MCF 10A (cell line): ENCODE measurements around the gene PALLD. TPM values are rescaled to one million over a fixed set of nuclear protein-coding genes. Genes with fewer than 3 reads are reported as not detected.

Source experiments
- BruUV-seq: library from RNA; stranded (reverse); fragments of 400-500 nt; replicated peaks from 2 replicates; lab custom pipeline; 2021; lab: Mats Ljungman, UMichigan
- CTCF ChIA-PET: fragments of 300-600 bp; sonication (Branson Sonifier 250); formaldehyde crosslinking; extraction: SDS; loops from one replicate; lab custom pipeline; 2021; ENCODE audit warnings: antibody characterized with exemption, inconsistent platforms; lab: Yijun Ruan, JAX
- POLR2A ChIA-PET: fragments of 300-600, 350-650 bp; sonication (Branson Sonifier 250); formaldehyde crosslinking; extraction: SDS; loops from one replicate; lab custom pipeline; 2020; ENCODE audit warnings: antibody characterized with exemption, inconsistent platforms; lab: Yijun Ruan, JAX
- DNase-seq: peaks from one replicate; pipeline ENCODE4 v3.0.0-alpha.2; 2018; ENCODE audit not compliant: unreplicated experiment
- H3K27ac Mint-ChIP-seq: one replicate; pipeline ENCODE4 v1.8.0; 2022; ENCODE audit warnings: mild to moderate bottlenecking, low read depth, mixed read lengths; ENCODE audit not compliant: unreplicated experiment
- H3K27me3 Mint-ChIP-seq: one replicate; pipeline ENCODE4 v1.8.0; 2022; ENCODE audit warnings: mixed read lengths; ENCODE audit not compliant: insufficient read depth, unreplicated experiment
- H3K36me3 Mint-ChIP-seq: one replicate; pipeline ENCODE4 v1.8.0; 2022; ENCODE audit warnings: mild to moderate bottlenecking, moderate library complexity, mixed read lengths; ENCODE audit not compliant: insufficient read depth, unreplicated experiment
- H3K4me1 Mint-ChIP-seq: one replicate; pipeline ENCODE4 v1.8.0; 2022; ENCODE audit warnings: mixed read lengths; ENCODE audit not compliant: insufficient read depth, unreplicated experiment
- H3K4me3 Mint-ChIP-seq: one replicate; pipeline ENCODE4 v1.8.0; 2022; ENCODE audit warnings: mild to moderate bottlenecking, moderate library complexity, mixed read lengths; ENCODE audit not compliant: unreplicated experiment
- H3K9me3 Mint-ChIP-seq: one replicate; pipeline ENCODE4 v1.8.0; 2022; ENCODE audit warnings: mixed read lengths; ENCODE audit not compliant: unreplicated experiment
- CTCF ChIP-seq: fragments of 200-600 bp; IDR thresholded peaks from one replicate; pipeline ENCODE4 v1.8.0; 2022; ENCODE audit warnings: antibody characterized with exemption, mild to moderate bottlenecking; ENCODE audit not compliant: unreplicated experiment
- intact Hi-C: fragments of 100-400 bp; cut with micrococcal nuclease; formaldehyde crosslinking; loops from 2 replicates; pipeline ENCODE4 v1.14.1; 2022
- total RNA-seq: library from RNA; stranded (reverse); gene quantifications from 2 replicates; pipeline ENCODE4 v1.2.3, GENCODE V29; 2022

PALLD gene
- total RNA-seq, 1 experiment from 2014 or later = 191 TPM

- Mint-ChIP-seq H3K27ac (no peak overlapping the region), H3K27me3 (no peaks in the 10 kb centered on the region), H3K36me3 (no peaks in the 10 kb centered on the region), H3K4me3 (no peak overlapping the region), H3K9me3 (no peaks in the 10 kb centered on the region), H3K4me1 (no peaks in the 10 kb centered on the region)
- CTCF ChIA-PET = interaction anchor here (0.7 to 2.3 kb wide), 5 partner anchors 14 to 394 kb away, joined by 3 to 9 read pairs (median 4); no protein-coding TSS in a partner anchor
- intact Hi-C loops = no loop called here
- POLR2A ChIA-PET = no interaction called here
- TF ChIP-seq CTCF = no peak
- no peak for DNase-seq
- BruUV-seq = no TSS peak
Observed at GRCh38 chr4:168529257-168529656, 32.4 kb downstream of the PALLD start.

- no peaks in the 10 kb centered on the region for H3K4me1 Mint-ChIP-seq
- CTCF ChIA-PET = interaction anchor here (0.6 to 1.3 kb wide), 3 partner anchors 15 to 21 kb away, joined by 3 to 4 read pairs (median 3); no protein-coding TSS in a partner anchor
- H3K27me3 Mint-ChIP-seq = no peaks in the 10 kb centered on the region
- no peaks in the 10 kb centered on the region for H3K9me3 Mint-ChIP-seq
- H3K27ac Mint-ChIP-seq = no peak overlapping the region
- intact Hi-C loops = no loop called here
- peak; percentile 36 for DNase-seq
- BruUV-seq = no TSS peak
- no peak for TF ChIP-seq CTCF
- H3K36me3 Mint-ChIP-seq = no peaks in the 10 kb centered on the region
- POLR2A ChIA-PET = no interaction called here
- H3K4me3 Mint-ChIP-seq = no peak overlapping the region
Observed at GRCh38 chr4:168531305-168531704, 34.5 kb downstream of the PALLD start.

- no peak overlapping the region for H3K4me3 Mint-ChIP-seq
- no peak overlapping the region for H3K27ac Mint-ChIP-seq
- H3K36me3 Mint-ChIP-seq = no peaks in the 10 kb centered on the region
- ChIA-PET CTCF (no interaction called here), POLR2A (interaction anchor here (0.7 kb wide), 1 partner anchor 17 kb away, joined by 4 read pairs; no protein-coding TSS in a partner anchor)
- no TSS peak for BruUV-seq
- DNase-seq = no peak
- H3K9me3 Mint-ChIP-seq = no peaks in the 10 kb centered on the region
- no peaks in the 10 kb centered on the region for H3K4me1 Mint-ChIP-seq
- TF ChIP-seq CTCF = no peak
- no peaks in the 10 kb centered on the region for H3K27me3 Mint-ChIP-seq
- intact Hi-C loops = no loop called here
Observed at GRCh38 chr4:168534535-168534934, 37.7 kb downstream of the PALLD start.

GRCh38 chr4:168535689-168536088 lies 38.8 kb downstream of the PALLD start:
- H3K4me1 Mint-ChIP-seq = no peaks in the 10 kb centered on the region
- no peaks in the 10 kb centered on the region for H3K9me3 Mint-ChIP-seq
- BruUV-seq = no TSS peak
- intact Hi-C loops = no loop called here
- H3K36me3 Mint-ChIP-seq = no peaks in the 10 kb centered on the region
- ChIA-PET POLR2A (no interaction called here), CTCF (no interaction called here)
- DNase-seq = no peak
- H3K27me3 Mint-ChIP-seq = no peaks in the 10 kb centered on the region
- no peak overlapping the region for H3K4me3 Mint-ChIP-seq
- TF ChIP-seq CTCF = no peak
- no peak overlapping the region for H3K27ac Mint-ChIP-seq
